ENCODE data around the gene NEXMIF. TPM values are rescaled to one million over a fixed set of nuclear protein-coding genes. Genes with fewer than 3 reads are reported as not detected.

NEXMIF gene
- total RNA-seq, 1 donor from 2014 or later = 0.20 TPM

- no peak for DNase-seq (ENCODE audit: low spot score in 2 of 2, unreplicated experiment in 2 of 2)
- TF ChIP-seq CTCF (IDR thresholded peaks at IDR 0.05; ENCODE audit: unreplicated experiment) = no peak
- H3K4me3 Mint-ChIP-seq = no peak overlapping the region
- no peaks in the 10 kb centered on the region for H3K4me1 Mint-ChIP-seq
- H3K36me3 Mint-ChIP-seq = no peaks in the 10 kb centered on the region
- no peaks in the 10 kb centered on the region for H3K27me3 Mint-ChIP-seq (ENCODE audit: low read depth)
- H3K27ac Mint-ChIP-seq = no peak overlapping the region
- H3K9me3 Mint-ChIP-seq = peaks cover 37% of the 10 kb centered on the region
Measured at GRCh38 chrX:74684466-74684865, 240.8 kb downstream of the NEXMIF start.

Other genes starting within 250 kb of the NEXMIF start
- gene ABCB7, start 230.8 kb upstream of the NEXMIF start, total RNA-seq = 27.4 to 31.1 TPM (median 29.4 TPM) in 3 replicates